HEK293 (cell line): ENCODE results near the gene MAPT.

ENCODE experiments used
- BCL11A ChIP-seq: fragments of 450-650 bp; formaldehyde crosslinking; IDR thresholded peaks from 2 replicates; pipeline ENCODE4 v1.5.1; 2016; ENCODE audit warnings: low read depth, missing biosample characterization, missing genetic modification characterization
- BCL11B ChIP-seq: fragments of 450-650 bp; formaldehyde crosslinking; IDR thresholded peaks from 2 replicates; pipeline ENCODE4 v1.5.1; 2016; ENCODE audit warnings: low read depth, missing biosample characterization, missing genetic modification characterization
- GFI1B ChIP-seq: fragments of 450-650 bp; formaldehyde crosslinking; IDR thresholded peaks from 2 replicates; pipeline ENCODE4 v1.5.1; 2016; ENCODE audit warnings: missing biosample characterization, missing genetic modification characterization
- GLIS1 ChIP-seq: fragments of 450-650 bp; formaldehyde crosslinking; IDR thresholded peaks from 2 replicates; pipeline ENCODE4 v1.5.1; 2016; ENCODE audit warnings: missing biosample characterization, missing genetic modification characterization
- HOXC10 ChIP-seq: sonication (generic); formaldehyde crosslinking; IDR thresholded peaks from 2 replicates; pipeline ENCODE4 v1.8.1; 2023; ENCODE audit warnings: mild to moderate bottlenecking, missing genetic modification reagents
- KLF7 ChIP-seq: fragments of 450-650 bp; formaldehyde crosslinking; IDR thresholded peaks from 2 replicates; pipeline ENCODE4 v1.5.1; 2016; ENCODE audit warnings: missing biosample characterization, missing genetic modification characterization, borderline replicate concordance
- KLF8 ChIP-seq: fragments of 450-650 bp; formaldehyde crosslinking; IDR thresholded peaks from 2 replicates; pipeline ENCODE4 v1.5.1; 2016; ENCODE audit warnings: missing biosample characterization, missing genetic modification characterization
- ZBTB21 ChIP-seq: fragments of 450-650 bp; formaldehyde crosslinking; IDR thresholded peaks from 2 replicates; pipeline ENCODE4 v1.5.1; 2017; ENCODE audit warnings: missing biosample characterization, missing genetic modification characterization
- ZBTB8A ChIP-seq: fragments of 450-650 bp; formaldehyde crosslinking; IDR thresholded peaks from 2 replicates; pipeline ENCODE4 v1.5.1; 2016; ENCODE audit warnings: missing biosample characterization, missing genetic modification characterization
- ZFP37 ChIP-seq: fragments of 450-650 bp; formaldehyde crosslinking; IDR thresholded peaks from 2 replicates; pipeline ENCODE4 v1.5.1; 2016; ENCODE audit warnings: missing biosample characterization, missing genetic modification characterization
- ZNF133 ChIP-seq: fragments of 450-650 bp; formaldehyde crosslinking; IDR thresholded peaks from 2 replicates; pipeline ENCODE4 v1.5.1; 2016; ENCODE audit warnings: missing biosample characterization, missing genetic modification characterization
- ZNF146 ChIP-seq: fragments of 450-650 bp; formaldehyde crosslinking; IDR thresholded peaks from 2 replicates; pipeline ENCODE4 v1.5.1; 2016; ENCODE audit warnings: missing biosample characterization, missing genetic modification characterization
- ZNF16 ChIP-seq: fragments of 450-650 bp; formaldehyde crosslinking; IDR thresholded peaks from 2 replicates; pipeline ENCODE4 v1.5.1; 2016; ENCODE audit warnings: low read depth, missing biosample characterization, missing genetic modification characterization
- ZNF169 ChIP-seq: fragments of 450-650 bp; formaldehyde crosslinking; IDR thresholded peaks from 2 replicates; pipeline ENCODE4 v1.5.1; 2016; ENCODE audit warnings: missing biosample characterization, missing genetic modification characterization
- ZNF202 ChIP-seq: fragments of 450-650 bp; formaldehyde crosslinking; IDR thresholded peaks from 2 replicates; pipeline ENCODE4 v1.5.1; 2016; ENCODE audit warnings: missing biosample characterization, missing genetic modification characterization, borderline replicate concordance
- ZNF211 ChIP-seq: fragments of 450-650 bp; formaldehyde crosslinking; IDR thresholded peaks from 2 replicates; pipeline ENCODE4 v1.5.1; 2016; ENCODE audit warnings: low read depth, missing biosample characterization, missing genetic modification characterization
- ZNF214 ChIP-seq: fragments of 450-650 bp; formaldehyde crosslinking; IDR thresholded peaks from 2 replicates; pipeline ENCODE4 v1.5.1; 2017; ENCODE audit warnings: missing biosample characterization, mild to moderate bottlenecking, missing genetic modification characterization, borderline replicate concordance
- ZNF248 ChIP-seq: fragments of 450-650 bp; formaldehyde crosslinking; IDR thresholded peaks from 2 replicates; pipeline ENCODE4 v1.5.1; 2017; ENCODE audit warnings: missing biosample characterization, missing genetic modification characterization
- ZNF292 ChIP-seq: fragments of 450-650 bp; formaldehyde crosslinking; IDR thresholded peaks from 2 replicates; pipeline ENCODE4 v1.5.1; 2016; ENCODE audit warnings: low read depth, missing biosample characterization, missing genetic modification characterization, borderline replicate concordance
- ZNF311 ChIP-seq: fragments of 450-650 bp; formaldehyde crosslinking; IDR thresholded peaks from 2 replicates; pipeline ENCODE4 v1.5.1; 2017; ENCODE audit warnings: missing biosample characterization, missing genetic modification characterization, borderline replicate concordance
- ZNF324 ChIP-seq: fragments of 450-650 bp; formaldehyde crosslinking; IDR thresholded peaks from 2 replicates; pipeline ENCODE4 v1.5.1; 2016; ENCODE audit warnings: missing biosample characterization, missing genetic modification characterization
- ZNF510 ChIP-seq: fragments of 450-650 bp; formaldehyde crosslinking; IDR thresholded peaks from 2 replicates; pipeline ENCODE4 v1.5.1; 2018; ENCODE audit warnings: mild to moderate bottlenecking, missing genetic modification characterization, missing biosample characterization; ENCODE audit not compliant: insufficient replicate concordance
- ZNF530 ChIP-seq: fragments of 450-650 bp; formaldehyde crosslinking; IDR thresholded peaks from 2 replicates; pipeline ENCODE4 v1.5.1; 2016; ENCODE audit warnings: low read depth, missing biosample characterization, missing genetic modification characterization
- ZNF560 ChIP-seq: fragments of 450-650 bp; formaldehyde crosslinking; IDR thresholded peaks from 2 replicates; pipeline ENCODE4 v1.5.1; 2017; ENCODE audit warnings: missing biosample characterization, missing genetic modification characterization, borderline replicate concordance
- ZNF621 ChIP-seq: fragments of 450-650 bp; formaldehyde crosslinking; IDR thresholded peaks from 2 replicates; pipeline ENCODE4 v1.5.1; 2017; ENCODE audit warnings: missing biosample characterization, missing genetic modification characterization
- ZNF629 ChIP-seq: fragments of 450-650 bp; formaldehyde crosslinking; IDR thresholded peaks from 2 replicates; pipeline ENCODE4 v1.5.1; 2017; ENCODE audit warnings: missing biosample characterization, missing genetic modification characterization
- ZNF639 ChIP-seq: fragments of 450-650 bp; formaldehyde crosslinking; IDR thresholded peaks from 2 replicates; pipeline ENCODE4 v1.5.1; 2016; ENCODE audit warnings: missing biosample characterization, missing genetic modification characterization
- ZNF654 ChIP-seq: fragments of 450-650 bp; formaldehyde crosslinking; IDR thresholded peaks from 2 replicates; pipeline ENCODE4 v1.5.1; 2016; ENCODE audit warnings: low read depth, missing biosample characterization, missing genetic modification characterization
- ZNF664 ChIP-seq: fragments of 450-650 bp; formaldehyde crosslinking; IDR thresholded peaks from 2 replicates; pipeline ENCODE4 v1.5.1; 2016; ENCODE audit warnings: missing biosample characterization, missing genetic modification characterization
- ZNF791 ChIP-seq: fragments of 450-650 bp; formaldehyde crosslinking; IDR thresholded peaks from 2 replicates; pipeline ENCODE4 v1.5.1; 2016; ENCODE audit warnings: missing biosample characterization, missing genetic modification characterization
- ZSCAN4 ChIP-seq: fragments of 450-650 bp; formaldehyde crosslinking; IDR thresholded peaks from 2 replicates; pipeline ENCODE4 v1.5.1; 2017; ENCODE audit warnings: missing biosample characterization, missing genetic modification characterization
- TF ChIP-seq, protein P1 (sequence below): fragments of 450-650 bp; formaldehyde crosslinking; conservative IDR thresholded peaks from 2 replicates; pipeline ENCODE4 v1.5.1; 2016; ENCODE audit warnings: low read depth, missing biosample characterization, missing genetic modification characterization
- TF ChIP-seq, protein P2 (sequence below): fragments of 450-650 bp; formaldehyde crosslinking; IDR thresholded peaks from 2 replicates; pipeline ENCODE4 v1.5.1; 2016; ENCODE audit warnings: missing biosample characterization, missing genetic modification characterization

The MAPT gene

DNA sequence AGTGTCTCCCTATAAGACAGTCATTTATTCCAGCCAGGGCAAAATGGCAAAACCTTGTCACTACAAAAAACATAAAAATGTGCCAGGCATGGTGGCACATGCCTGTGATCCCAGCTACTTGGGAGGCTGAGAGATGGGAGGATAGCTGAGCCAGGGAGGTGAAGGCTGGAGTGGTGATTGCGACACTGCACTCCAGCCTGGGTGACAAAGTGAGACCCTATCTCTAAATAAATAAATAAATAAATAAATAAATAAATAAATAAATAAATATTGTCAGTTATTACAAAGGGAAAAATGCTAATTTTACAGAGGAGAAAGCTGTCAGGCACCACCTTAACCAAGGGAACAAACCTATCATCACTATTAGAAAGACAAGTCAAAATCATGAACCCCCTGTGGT is 180.2 kb downstream of the MAPT start (continued):
- TF ChIP-seq, protein P1, sequence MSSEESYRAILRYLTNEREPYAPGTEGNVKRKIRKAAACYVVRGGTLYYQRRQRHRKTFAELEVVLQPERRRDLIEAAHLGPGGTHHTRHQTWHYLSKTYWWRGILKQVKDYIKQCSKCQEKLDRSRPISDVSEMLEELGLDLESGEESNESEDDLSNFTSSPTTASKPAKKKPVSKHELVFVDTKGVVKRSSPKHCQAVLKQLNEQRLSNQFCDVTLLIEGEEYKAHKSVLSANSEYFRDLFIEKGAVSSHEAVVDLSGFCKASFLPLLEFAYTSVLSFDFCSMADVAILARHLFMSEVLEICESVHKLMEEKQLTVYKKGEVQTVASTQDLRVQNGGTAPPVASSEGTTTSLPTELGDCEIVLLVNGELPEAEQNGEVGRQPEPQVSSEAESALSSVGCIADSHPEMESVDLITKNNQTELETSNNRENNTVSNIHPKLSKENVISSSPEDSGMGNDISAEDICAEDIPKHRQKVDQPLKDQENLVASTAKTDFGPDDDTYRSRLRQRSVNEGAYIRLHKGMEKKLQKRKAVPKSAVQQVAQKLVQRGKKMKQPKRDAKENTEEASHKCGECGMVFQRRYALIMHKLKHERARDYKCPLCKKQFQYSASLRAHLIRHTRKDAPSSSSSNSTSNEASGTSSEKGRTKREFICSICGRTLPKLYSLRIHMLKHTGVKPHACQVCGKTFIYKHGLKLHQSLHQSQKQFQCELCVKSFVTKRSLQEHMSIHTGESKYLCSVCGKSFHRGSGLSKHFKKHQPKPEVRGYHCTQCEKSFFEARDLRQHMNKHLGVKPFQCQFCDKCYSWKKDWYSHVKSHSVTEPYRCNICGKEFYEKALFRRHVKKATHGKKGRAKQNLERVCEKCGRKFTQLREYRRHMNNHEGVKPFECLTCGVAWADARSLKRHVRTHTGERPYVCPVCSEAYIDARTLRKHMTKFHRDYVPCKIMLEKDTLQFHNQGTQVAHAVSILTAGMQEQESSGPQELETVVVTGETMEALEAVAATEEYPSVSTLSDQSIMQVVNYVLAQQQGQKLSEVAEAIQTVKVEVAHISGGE (tag by site-specific recombination) = peak; percentile 82
- peak; percentile 33; the same call in 1 of the 2 replicates for TF ChIP-seq GFI1B (tag by site-specific recombination)
- TF ChIP-seq ZSCAN4 = no peak
- peak; percentile 49; the same call in 1 of the 2 replicates for TF ChIP-seq KLF7 (tag by site-specific recombination)
- no peak for TF ChIP-seq ZNF248 (tag by site-specific recombination)
- no peak for TF ChIP-seq KLF8
- peak; percentile 42 for TF ChIP-seq ZNF654 (tag by site-specific recombination)
- TF ChIP-seq ZNF211 (tag by site-specific recombination) = no peak
- TF ChIP-seq ZNF146 = no peak
- no peak for TF ChIP-seq BCL11B (tag by site-specific recombination)
- TF ChIP-seq ZNF133 (tag by site-specific recombination) = no peak
- no peak for TF ChIP-seq BCL11A
- TF ChIP-seq ZBTB8A (tag by site-specific recombination) = peak; percentile 73
- peak; percentile 73 for TF ChIP-seq ZNF510
- TF ChIP-seq ZNF169 = no peak
- TF ChIP-seq GLIS1 (tag by site-specific recombination) = 0 out of 2 replicates have a peak, but pooled peaks have one; percentile 16
- no peak for TF ChIP-seq ZNF621 (tag by site-specific recombination)
- peak; percentile 68 for TF ChIP-seq ZNF629
- no peak for TF ChIP-seq ZNF16 (tag by site-specific recombination)
- peak; percentile 85; the same call in 1 of the 2 replicates for TF ChIP-seq ZFP37 (tag by site-specific recombination)
- peak; percentile 95 for TF ChIP-seq ZNF202 (tag by site-specific recombination)
- no peak for TF ChIP-seq HOXC10
- peak; percentile 46; the same call in 1 of the 2 replicates for TF ChIP-seq ZNF791 (tag by site-specific recombination)
- TF ChIP-seq ZNF664 = peak; percentile 83
- no peak for TF ChIP-seq ZNF324 (tag by site-specific recombination)
- TF ChIP-seq, protein P2, sequence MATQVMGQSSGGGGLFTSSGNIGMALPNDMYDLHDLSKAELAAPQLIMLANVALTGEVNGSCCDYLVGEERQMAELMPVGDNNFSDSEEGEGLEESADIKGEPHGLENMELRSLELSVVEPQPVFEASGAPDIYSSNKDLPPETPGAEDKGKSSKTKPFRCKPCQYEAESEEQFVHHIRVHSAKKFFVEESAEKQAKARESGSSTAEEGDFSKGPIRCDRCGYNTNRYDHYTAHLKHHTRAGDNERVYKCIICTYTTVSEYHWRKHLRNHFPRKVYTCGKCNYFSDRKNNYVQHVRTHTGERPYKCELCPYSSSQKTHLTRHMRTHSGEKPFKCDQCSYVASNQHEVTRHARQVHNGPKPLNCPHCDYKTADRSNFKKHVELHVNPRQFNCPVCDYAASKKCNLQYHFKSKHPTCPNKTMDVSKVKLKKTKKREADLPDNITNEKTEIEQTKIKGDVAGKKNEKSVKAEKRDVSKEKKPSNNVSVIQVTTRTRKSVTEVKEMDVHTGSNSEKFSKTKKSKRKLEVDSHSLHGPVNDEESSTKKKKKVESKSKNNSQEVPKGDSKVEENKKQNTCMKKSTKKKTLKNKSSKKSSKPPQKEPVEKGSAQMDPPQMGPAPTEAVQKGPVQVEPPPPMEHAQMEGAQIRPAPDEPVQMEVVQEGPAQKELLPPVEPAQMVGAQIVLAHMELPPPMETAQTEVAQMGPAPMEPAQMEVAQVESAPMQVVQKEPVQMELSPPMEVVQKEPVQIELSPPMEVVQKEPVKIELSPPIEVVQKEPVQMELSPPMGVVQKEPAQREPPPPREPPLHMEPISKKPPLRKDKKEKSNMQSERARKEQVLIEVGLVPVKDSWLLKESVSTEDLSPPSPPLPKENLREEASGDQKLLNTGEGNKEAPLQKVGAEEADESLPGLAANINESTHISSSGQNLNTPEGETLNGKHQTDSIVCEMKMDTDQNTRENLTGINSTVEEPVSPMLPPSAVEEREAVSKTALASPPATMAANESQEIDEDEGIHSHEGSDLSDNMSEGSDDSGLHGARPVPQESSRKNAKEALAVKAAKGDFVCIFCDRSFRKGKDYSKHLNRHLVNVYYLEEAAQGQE (tag by site-specific recombination) = peak; percentile 73
- peak; percentile 68 for TF ChIP-seq ZBTB21 (tag by site-specific recombination)
- 0 out of 2 replicates have a peak, but pooled peaks have one; percentile 49 for TF ChIP-seq ZNF530 (tag by site-specific recombination)
- peak; percentile 88; the same call in 1 of the 2 replicates for TF ChIP-seq ZNF292
- peak; percentile 58; the same call in 1 of the 2 replicates for TF ChIP-seq ZNF639 (tag by site-specific recombination)
- TF ChIP-seq ZNF560 (tag by site-specific recombination) = peak; percentile 74; the same call in 1 of the 2 replicates
- no peak for TF ChIP-seq ZNF311 (tag by site-specific recombination)
- peak; percentile 15; the same call in 1 of the 2 replicates for TF ChIP-seq ZNF214
